ENCODE measurements around the gene PCDHB2.

DNA sequence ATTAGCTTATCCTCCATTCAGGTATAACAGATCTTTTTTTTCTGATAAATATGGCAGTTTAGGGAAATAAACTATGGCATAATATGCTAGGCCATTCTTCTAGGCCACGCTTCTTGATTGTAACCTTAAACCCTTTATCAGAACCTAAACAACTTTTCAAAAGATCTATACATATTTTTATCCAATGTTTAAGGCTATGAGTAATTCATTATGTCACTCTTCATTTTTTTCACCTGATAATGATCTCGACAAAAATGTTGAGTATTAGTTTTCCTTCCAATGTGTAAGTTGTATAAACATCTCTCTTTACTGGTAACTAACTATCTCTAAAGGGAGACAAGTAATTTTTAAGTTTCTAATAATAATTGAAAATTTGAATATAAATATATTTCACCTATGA, 24.8 kb downstream of the PCDHB2 start:
- TF ChIP-seq POLR2AphosphoS5 (IDR thresholded peaks at IDR 0.05; ENCODE audit: low read depth, low read length) = no peak
- TF ChIP-seq, protein P1, sequence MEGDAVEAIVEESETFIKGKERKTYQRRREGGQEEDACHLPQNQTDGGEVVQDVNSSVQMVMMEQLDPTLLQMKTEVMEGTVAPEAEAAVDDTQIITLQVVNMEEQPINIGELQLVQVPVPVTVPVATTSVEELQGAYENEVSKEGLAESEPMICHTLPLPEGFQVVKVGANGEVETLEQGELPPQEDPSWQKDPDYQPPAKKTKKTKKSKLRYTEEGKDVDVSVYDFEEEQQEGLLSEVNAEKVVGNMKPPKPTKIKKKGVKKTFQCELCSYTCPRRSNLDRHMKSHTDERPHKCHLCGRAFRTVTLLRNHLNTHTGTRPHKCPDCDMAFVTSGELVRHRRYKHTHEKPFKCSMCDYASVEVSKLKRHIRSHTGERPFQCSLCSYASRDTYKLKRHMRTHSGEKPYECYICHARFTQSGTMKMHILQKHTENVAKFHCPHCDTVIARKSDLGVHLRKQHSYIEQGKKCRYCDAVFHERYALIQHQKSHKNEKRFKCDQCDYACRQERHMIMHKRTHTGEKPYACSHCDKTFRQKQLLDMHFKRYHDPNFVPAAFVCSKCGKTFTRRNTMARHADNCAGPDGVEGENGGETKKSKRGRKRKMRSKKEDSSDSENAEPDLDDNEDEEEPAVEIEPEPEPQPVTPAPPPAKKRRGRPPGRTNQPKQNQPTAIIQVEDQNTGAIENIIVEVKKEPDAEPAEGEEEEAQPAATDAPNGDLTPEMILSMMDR (IDR thresholded peaks at IDR 0.05; ENCODE audit: control extremely low read depth in 1 of 3, insufficient read depth in 1 of 3, low read depth in 1 of 3, low read length in 3 of 3) = no peak
- TF ChIP-seq, protein P2, sequence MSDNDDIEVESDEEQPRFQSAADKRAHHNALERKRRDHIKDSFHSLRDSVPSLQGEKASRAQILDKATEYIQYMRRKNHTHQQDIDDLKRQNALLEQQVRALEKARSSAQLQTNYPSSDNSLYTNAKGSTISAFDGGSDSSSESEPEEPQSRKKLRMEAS (IDR thresholded peaks at IDR 0.05) = no peak
- no peak for TF ChIP-seq KDM5A (IDR thresholded peaks at IDR 0.05; ENCODE audit: low read length)
- TF ChIP-seq EP300 (IDR thresholded peaks at IDR 0.05; ENCODE audit: borderline replicate concordance in 1 of 2, low read depth in 2 of 2, low read length in 2 of 2) = no peak
